Ishikawa (cell line): ENCODE data around the gene PRSS27.

Experiments used
- CEBPB ChIP-seq: IDR thresholded peaks from 2 replicates; pipeline ENCODE4 v1.6.1; 2012
- CREB1 ChIP-seq: IDR thresholded peaks from 2 replicates; pipeline ENCODE4 v1.6.1; 2012; ENCODE audit warnings: low read depth
- EGR1 ChIP-seq: IDR thresholded peaks from 2 replicates; pipeline ENCODE4 v1.6.1; 2012
- EP300 ChIP-seq: IDR thresholded peaks from 2 replicates; pipeline ENCODE4 v1.6.1; 2012; ENCODE audit warnings: borderline replicate concordance
- FOXM1 ChIP-seq: IDR thresholded peaks from 2 replicates; pipeline ENCODE4 v1.6.1; 2012; ENCODE audit warnings: low read depth, borderline replicate concordance
- NFIC ChIP-seq: IDR thresholded peaks from 2 replicates; pipeline ENCODE4 v1.6.1; 2012
- RAD21 ChIP-seq: IDR thresholded peaks from 2 replicates; pipeline ENCODE4 v1.6.1; 2012; ENCODE audit warnings: low read depth
- TAF1 ChIP-seq: IDR thresholded peaks from 2 replicates; pipeline ENCODE4 v1.6.1; 2012; ENCODE audit warnings: low read depth, mild to moderate bottlenecking
- TCF12 ChIP-seq: IDR thresholded peaks from 2 replicates; pipeline ENCODE4 v1.6.1; 2012; ENCODE audit warnings: low read depth
- YY1 ChIP-seq: IDR thresholded peaks from 2 replicates; pipeline ENCODE4 v1.6.1; 2012; ENCODE audit warnings: low read depth
- TF ChIP-seq, protein P1 (sequence below): IDR thresholded peaks from 2 replicates; pipeline ENCODE4 v1.6.1; 2012
- TF ChIP-seq, protein P2 (sequence below): IDR thresholded peaks from 2 replicates; pipeline ENCODE4 v1.6.1; 2012; ENCODE audit warnings: low read depth, mild to moderate bottlenecking

DNA sequence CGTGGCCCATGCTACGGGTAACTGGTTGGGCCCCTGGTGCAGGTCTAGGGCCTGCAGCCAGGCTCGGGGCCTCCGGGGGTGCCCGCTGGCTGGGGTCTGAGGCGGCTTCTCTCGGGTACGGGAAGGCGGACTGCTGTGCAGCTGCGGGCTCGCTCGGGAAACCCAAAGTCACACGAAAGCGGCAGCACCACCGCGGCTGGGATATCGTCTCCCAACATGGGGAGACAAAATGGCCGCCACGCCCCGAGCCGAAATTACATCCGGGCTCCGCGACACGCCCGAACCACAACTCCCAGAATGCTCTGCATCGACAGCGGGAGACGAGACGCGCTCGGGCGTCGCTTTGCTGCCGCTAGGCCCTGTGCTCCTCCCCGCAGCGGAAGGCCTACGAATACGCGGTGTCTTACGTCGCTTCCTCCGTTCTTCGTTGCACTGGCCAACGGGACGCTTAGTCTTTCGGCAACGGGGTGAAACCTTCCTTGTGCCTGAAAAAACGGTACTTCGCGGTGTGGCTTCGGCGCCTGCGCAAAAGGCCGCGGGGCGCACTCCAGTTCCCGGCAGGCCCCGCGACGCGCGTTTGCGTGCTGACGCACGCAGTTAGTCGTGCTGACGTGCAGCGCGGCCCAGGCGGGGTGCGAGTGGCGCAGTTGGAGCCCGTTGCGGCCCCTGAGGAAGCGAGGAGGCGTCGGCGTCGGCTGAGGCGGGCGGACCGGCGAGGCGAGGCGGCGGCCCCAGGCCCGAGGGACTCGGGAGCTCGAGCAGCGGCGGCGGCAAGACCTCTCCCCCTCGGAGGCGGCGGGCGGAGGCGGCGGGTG lies 32.2 kb upstream of the PRSS27 start, which contains the start of gene SRRM2:
- TF ChIP-seq, protein P1, sequence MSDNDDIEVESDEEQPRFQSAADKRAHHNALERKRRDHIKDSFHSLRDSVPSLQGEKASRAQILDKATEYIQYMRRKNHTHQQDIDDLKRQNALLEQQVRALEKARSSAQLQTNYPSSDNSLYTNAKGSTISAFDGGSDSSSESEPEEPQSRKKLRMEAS = peak; percentile 97
- TF ChIP-seq TCF12 = no peak
- peak; percentile 63; the same call in 1 of the 2 replicates for TF ChIP-seq TAF1
- TF ChIP-seq EP300 = no peak; the same call in 1 of the 2 replicates
- TF ChIP-seq NFIC = 0 out of 2 replicates have a peak, but pooled peaks have one; percentile 45
- peak; percentile 96 for TF ChIP-seq YY1
- TF ChIP-seq RAD21 = no peak
- no peak for TF ChIP-seq CEBPB
- TF ChIP-seq, protein P2, sequence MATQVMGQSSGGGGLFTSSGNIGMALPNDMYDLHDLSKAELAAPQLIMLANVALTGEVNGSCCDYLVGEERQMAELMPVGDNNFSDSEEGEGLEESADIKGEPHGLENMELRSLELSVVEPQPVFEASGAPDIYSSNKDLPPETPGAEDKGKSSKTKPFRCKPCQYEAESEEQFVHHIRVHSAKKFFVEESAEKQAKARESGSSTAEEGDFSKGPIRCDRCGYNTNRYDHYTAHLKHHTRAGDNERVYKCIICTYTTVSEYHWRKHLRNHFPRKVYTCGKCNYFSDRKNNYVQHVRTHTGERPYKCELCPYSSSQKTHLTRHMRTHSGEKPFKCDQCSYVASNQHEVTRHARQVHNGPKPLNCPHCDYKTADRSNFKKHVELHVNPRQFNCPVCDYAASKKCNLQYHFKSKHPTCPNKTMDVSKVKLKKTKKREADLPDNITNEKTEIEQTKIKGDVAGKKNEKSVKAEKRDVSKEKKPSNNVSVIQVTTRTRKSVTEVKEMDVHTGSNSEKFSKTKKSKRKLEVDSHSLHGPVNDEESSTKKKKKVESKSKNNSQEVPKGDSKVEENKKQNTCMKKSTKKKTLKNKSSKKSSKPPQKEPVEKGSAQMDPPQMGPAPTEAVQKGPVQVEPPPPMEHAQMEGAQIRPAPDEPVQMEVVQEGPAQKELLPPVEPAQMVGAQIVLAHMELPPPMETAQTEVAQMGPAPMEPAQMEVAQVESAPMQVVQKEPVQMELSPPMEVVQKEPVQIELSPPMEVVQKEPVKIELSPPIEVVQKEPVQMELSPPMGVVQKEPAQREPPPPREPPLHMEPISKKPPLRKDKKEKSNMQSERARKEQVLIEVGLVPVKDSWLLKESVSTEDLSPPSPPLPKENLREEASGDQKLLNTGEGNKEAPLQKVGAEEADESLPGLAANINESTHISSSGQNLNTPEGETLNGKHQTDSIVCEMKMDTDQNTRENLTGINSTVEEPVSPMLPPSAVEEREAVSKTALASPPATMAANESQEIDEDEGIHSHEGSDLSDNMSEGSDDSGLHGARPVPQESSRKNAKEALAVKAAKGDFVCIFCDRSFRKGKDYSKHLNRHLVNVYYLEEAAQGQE = no peak
- peak; percentile 61; the same call in 1 of the 2 replicates for TF ChIP-seq EGR1
- TF ChIP-seq CREB1 = peak; percentile 88
- TF ChIP-seq FOXM1 = no peak
